Measurements from ENCODE around the gene CHID1. TPM values are rescaled to one million over a fixed set of nuclear protein-coding genes. Genes with fewer than 3 reads are reported as not detected.

The CHID1 gene
- total RNA-seq, 1 experiment from 2014 or later: 85.6 TPM

DNA sequence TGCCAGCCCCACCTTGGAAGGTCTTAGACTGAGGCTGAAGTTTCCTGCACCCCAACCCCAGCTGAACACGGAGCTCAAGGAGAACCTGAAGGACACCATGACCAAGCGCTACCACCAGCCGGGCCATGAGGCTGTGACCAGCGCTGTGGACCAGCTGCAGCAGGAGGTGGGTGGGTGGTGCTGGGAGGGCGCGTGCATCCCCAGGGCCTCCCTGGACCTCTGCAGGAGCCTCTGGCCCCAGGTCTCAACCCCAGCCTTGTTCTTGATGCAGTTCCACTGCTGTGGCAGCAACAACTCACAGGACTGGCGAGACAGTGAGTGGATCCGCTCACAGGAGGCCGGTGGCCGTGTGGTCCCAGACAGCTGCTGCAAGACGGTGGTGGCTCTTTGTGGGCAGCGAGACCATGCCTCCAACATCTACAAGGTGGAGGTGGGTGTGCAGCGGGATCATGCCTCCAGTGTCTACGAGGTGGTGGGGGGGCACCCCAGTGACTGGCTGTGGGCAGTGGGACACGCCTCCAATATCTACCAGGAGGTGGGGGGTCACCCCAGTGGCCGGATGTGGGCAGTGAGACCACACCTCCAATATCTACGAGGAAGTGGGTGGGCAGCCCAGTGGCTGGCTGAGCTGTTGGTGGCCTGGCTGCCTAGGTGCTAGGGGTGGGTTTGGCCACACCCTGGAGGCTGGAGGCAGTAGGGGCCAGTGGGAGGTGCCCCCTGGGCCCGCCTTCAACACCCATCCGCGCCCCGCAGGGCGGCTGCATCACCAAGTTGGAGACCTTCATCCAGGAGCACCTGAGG is 73.2 kb downstream of the CHID1 start:
- ChIA-PET CTCF (no interaction called here), POLR2A (ENCODE audit: unreplicated experiment) (interaction anchor here (0.6 kb wide), 1 partner anchor 181 kb away, joined by 3 read pairs; no protein-coding TSS in a partner anchor)
- Histone ChIP-seq H4K20me1 (ENCODE audit: insufficient read depth) (peaks cover 18% of the 10 kb centered on the region), H3K27me3 (ENCODE audit: insufficient read depth, low read depth) (no peaks in the 10 kb centered on the region), H3K9me2 (ENCODE audit: insufficient read depth) (no peaks in the 10 kb centered on the region), H3K4me3 (no peak overlapping the region), H3K27ac (no peak overlapping the region), H2AFZ (no peak overlapping the region), H3K9me3 (ENCODE audit: insufficient read depth, low read depth) (no peaks in the 10 kb centered on the region), H3K36me3 (ENCODE audit: low read depth) (no peaks in the 10 kb centered on the region), H3K79me2 (ENCODE audit: low read depth) (peaks cover 31% of the 10 kb centered on the region), H3K4me1 (replicated peaks; ENCODE audit: insufficient read depth) (peaks cover 19% of the 10 kb centered on the region), H3F3A (ENCODE audit: insufficient read depth, low read depth) (peaks cover 26% of the 10 kb centered on the region; the same call in 1 of the 2 replicates), H3K4me2 (no peak overlapping the region)
- BruUV-seq (replicated peaks): no TSS peak
- DNase-seq: no peak
- TF ChIP-seq EZH2 (IDR thresholded peaks at IDR 0.05; ENCODE audit: low read depth): no peak
- TF ChIP-seq, protein P1, sequence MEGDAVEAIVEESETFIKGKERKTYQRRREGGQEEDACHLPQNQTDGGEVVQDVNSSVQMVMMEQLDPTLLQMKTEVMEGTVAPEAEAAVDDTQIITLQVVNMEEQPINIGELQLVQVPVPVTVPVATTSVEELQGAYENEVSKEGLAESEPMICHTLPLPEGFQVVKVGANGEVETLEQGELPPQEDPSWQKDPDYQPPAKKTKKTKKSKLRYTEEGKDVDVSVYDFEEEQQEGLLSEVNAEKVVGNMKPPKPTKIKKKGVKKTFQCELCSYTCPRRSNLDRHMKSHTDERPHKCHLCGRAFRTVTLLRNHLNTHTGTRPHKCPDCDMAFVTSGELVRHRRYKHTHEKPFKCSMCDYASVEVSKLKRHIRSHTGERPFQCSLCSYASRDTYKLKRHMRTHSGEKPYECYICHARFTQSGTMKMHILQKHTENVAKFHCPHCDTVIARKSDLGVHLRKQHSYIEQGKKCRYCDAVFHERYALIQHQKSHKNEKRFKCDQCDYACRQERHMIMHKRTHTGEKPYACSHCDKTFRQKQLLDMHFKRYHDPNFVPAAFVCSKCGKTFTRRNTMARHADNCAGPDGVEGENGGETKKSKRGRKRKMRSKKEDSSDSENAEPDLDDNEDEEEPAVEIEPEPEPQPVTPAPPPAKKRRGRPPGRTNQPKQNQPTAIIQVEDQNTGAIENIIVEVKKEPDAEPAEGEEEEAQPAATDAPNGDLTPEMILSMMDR (conservative IDR thresholded peaks at IDR 0.05): no peak
- intact Hi-C loops (cut with micrococcal nuclease; ENCODE audit: unreplicated experiment): no loop called here

DNA sequence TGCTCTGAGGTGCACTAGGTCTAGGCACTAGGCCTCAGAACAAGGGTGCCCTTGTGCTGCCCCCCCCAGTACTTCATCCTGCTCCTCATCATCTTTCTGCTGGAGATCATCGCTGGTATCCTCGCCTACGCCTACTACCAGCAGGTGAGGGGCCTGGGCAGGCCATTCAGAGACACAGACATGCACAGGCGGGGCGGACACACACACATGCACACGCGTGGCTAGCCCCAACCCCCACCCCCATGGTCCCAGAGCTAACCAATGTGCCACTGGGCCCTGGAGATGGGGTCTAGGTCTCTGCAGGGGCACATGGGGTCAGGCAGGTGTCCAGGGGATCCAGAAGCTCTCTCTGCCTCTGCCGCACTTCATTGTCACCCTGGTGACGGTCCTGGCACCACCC is 73.9 kb downstream of the CHID1 start:
- peaks cover 26% of the 10 kb centered on the region for H3K79me2 ChIP-seq (ENCODE audit: low read depth)
- no peak for DNase-seq
- H3F3A ChIP-seq (ENCODE audit: insufficient read depth, low read depth): peaks cover 26% of the 10 kb centered on the region; the same call in 1 of the 2 replicates
- H3K27ac ChIP-seq: no peak overlapping the region
- H3K27me3 ChIP-seq (ENCODE audit: insufficient read depth, low read depth): no peaks in the 10 kb centered on the region
- no peaks in the 10 kb centered on the region for H3K9me3 ChIP-seq (ENCODE audit: insufficient read depth, low read depth)
- no peak overlapping the region for H3K4me3 ChIP-seq
- POLR2A ChIA-PET (ENCODE audit: unreplicated experiment): no interaction called here
- no peak overlapping the region for H3K4me2 ChIP-seq
- H4K20me1 ChIP-seq (ENCODE audit: insufficient read depth): peaks cover 17% of the 10 kb centered on the region
- intact Hi-C loops (cut with micrococcal nuclease; ENCODE audit: unreplicated experiment): no loop called here
- peaks cover 19% of the 10 kb centered on the region for H3K4me1 ChIP-seq (replicated peaks; ENCODE audit: insufficient read depth)
- H3K36me3 ChIP-seq (ENCODE audit: low read depth): no peaks in the 10 kb centered on the region
- no TSS peak for BruUV-seq (replicated peaks)
- no peaks in the 10 kb centered on the region for H3K9me2 ChIP-seq (ENCODE audit: insufficient read depth)
- TF ChIP-seq, protein P1 (conservative IDR thresholded peaks at IDR 0.05): no peak
- TF ChIP-seq EZH2 (IDR thresholded peaks at IDR 0.05; ENCODE audit: low read depth): no peak
- CTCF ChIA-PET: no interaction called here
- no peak overlapping the region for H2AFZ ChIP-seq

DNA sequence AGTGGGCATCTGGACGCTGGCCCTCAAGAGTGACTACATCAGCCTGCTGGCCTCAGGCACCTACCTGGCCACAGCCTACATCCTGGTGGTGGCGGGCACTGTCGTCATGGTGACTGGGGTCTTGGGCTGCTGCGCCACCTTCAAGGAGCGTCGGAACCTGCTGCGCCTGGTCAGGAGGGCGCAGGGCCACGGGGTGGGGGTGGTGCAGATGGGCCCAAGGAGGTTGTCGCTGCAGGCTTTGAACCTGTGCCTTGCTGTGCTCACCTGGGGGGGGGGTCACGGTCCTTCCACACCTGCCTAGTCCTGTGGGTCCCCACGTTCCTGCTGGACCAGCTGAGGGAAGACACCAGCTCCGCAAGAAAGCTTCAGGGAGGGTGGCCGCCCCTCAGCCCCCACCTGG is 74.3 kb downstream of the CHID1 start:
- H3K4me1 ChIP-seq (replicated peaks; ENCODE audit: insufficient read depth): peaks cover 19% of the 10 kb centered on the region
- TF ChIP-seq EZH2 (IDR thresholded peaks at IDR 0.05; ENCODE audit: low read depth): no peak
- TF ChIP-seq, protein P1 (conservative IDR thresholded peaks at IDR 0.05): no peak
- no peaks in the 10 kb centered on the region for H3K9me2 ChIP-seq (ENCODE audit: insufficient read depth)
- no peak overlapping the region for H3K4me3 ChIP-seq
- no peaks in the 10 kb centered on the region for H3K27me3 ChIP-seq (ENCODE audit: insufficient read depth, low read depth)
- peaks cover 26% of the 10 kb centered on the region; the same call in 1 of the 2 replicates for H3F3A ChIP-seq (ENCODE audit: insufficient read depth, low read depth)
- H3K9me3 ChIP-seq (ENCODE audit: insufficient read depth, low read depth): no peaks in the 10 kb centered on the region
- BruUV-seq (replicated peaks): no TSS peak
- no peaks in the 10 kb centered on the region for H3K36me3 ChIP-seq (ENCODE audit: low read depth)
- H3K27ac ChIP-seq: no peak overlapping the region
- H2AFZ ChIP-seq: no peak overlapping the region
- ChIA-PET CTCF (no interaction called here), POLR2A (ENCODE audit: unreplicated experiment) (no interaction called here)
- intact Hi-C loops (cut with micrococcal nuclease; ENCODE audit: unreplicated experiment): no loop called here
- peak in 1 of 2 experiments; percentile 13 for DNase-seq
- no peak overlapping the region for H3K4me2 ChIP-seq
- H3K79me2 ChIP-seq (ENCODE audit: low read depth): peaks cover 22% of the 10 kb centered on the region
- peaks cover 13% of the 10 kb centered on the region for H4K20me1 ChIP-seq (ENCODE audit: insufficient read depth)

Measured in PC-9 (cell line).